ENCODE measurements around the gene CAND1. TPM values are rescaled to one million over a fixed set of nuclear protein-coding genes. Genes with fewer than 3 reads are reported as not detected.

Gene CAND1
- total RNA-seq, 1 experiment from 2014 or later, result 190 TPM

- POLR2A ChIA-PET, result no interaction called here
- Histone ChIP-seq H3K9me3 (ENCODE audit: control insufficient read depth, insufficient read depth, low read depth, low read length) (no peaks in the 10 kb centered on the region), H3K4me3 (ENCODE audit: low read depth in 2 of 2, low read length in 2 of 2) (no peak overlapping the region), H3K27ac (ENCODE audit: low read length) (no peak overlapping the region), H3K4me1 (ENCODE audit: control insufficient read depth, insufficient read depth, low read length) (no peaks in the 10 kb centered on the region), H3K36me3 (ENCODE audit: control insufficient read depth, insufficient read depth, low read length) (no peaks in the 10 kb centered on the region), H3K27me3 (ENCODE audit: control insufficient read depth, insufficient read depth, low read length) (no peaks in the 10 kb centered on the region)
- no peak for DNase-seq (ENCODE audit: low read depth, low spot score)
- intact Hi-C loops (cut with micrococcal nuclease; ENCODE audit: unreplicated experiment) (no loop called here), in situ Hi-C loops (cut with HindIII; ENCODE audit: low pct_unique_long_range_greater_than_20kb, low sequenced_read_pairs) (no loop called here)
- CTCF ChIA-PET, result no interaction called here
- TF ChIP-seq REST (IDR thresholded peaks at IDR 0.05; ENCODE audit: insufficient read depth in 1 of 2, low read depth in 2 of 2, low read length in 1 of 2) (no peak), TCF7L2 (IDR thresholded peaks at IDR 0.05; ENCODE audit: low read depth, low read length) (no peak), POLR2AphosphoS5 (IDR thresholded peaks at IDR 0.05; ENCODE audit: low read depth, low read length) (no peak), SIN3A (IDR thresholded peaks at IDR 0.05; ENCODE audit: borderline replicate concordance, insufficient read depth, low read depth, low read length) (no peak)
- ATAC-seq, result no peak
- no TSS peak for BruUV-seq (replicated peaks)
These were observed 98.7 kb downstream of the CAND1 start for GRCh38 chr12:67367843-67368242.
